Stimulated activated CD4-positive, alpha-beta T cell treated with anti-CD3 and anti-CD28 coated beads, Interleukin-1b, Interleukin-23, amount 100 ng/mL, for 4 hours (primary cell): Measurements from ENCODE around the gene CDC42EP1.
"Not testable (repeated sequence)": the region's sequence is repeated elsewhere in the genome, so short reads cannot be mapped to it uniquely, and the experiment has no call there.

Experiments used
- DNase-seq, 2 donors: peaks; one replicate each; pipeline ENCODE4 v3.0.0-alpha.2; 2020; ENCODE audit warnings: low read depth in 2 of 2

The CDC42EP1 gene, protein sequence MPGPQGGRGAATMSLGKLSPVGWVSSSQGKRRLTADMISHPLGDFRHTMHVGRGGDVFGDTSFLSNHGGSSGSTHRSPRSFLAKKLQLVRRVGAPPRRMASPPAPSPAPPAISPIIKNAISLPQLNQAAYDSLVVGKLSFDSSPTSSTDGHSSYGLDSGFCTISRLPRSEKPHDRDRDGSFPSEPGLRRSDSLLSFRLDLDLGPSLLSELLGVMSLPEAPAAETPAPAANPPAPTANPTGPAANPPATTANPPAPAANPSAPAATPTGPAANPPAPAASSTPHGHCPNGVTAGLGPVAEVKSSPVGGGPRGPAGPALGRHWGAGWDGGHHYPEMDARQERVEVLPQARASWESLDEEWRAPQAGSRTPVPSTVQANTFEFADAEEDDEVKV

GRCh38 chr22:37559901-37560607 lies at the start of gene CDC42EP1:
Gene CDC42EP1, plus strand, starts transcription at chr22:37560480. Its CDS starts 5,870 bp downstream, at chr22:37566350.
- DNase-seq = no peak

GRCh38 chr22:37511395-37512104 lies 48.7 kb upstream of the CDC42EP1 start:
- no peak for DNase-seq

DNA sequence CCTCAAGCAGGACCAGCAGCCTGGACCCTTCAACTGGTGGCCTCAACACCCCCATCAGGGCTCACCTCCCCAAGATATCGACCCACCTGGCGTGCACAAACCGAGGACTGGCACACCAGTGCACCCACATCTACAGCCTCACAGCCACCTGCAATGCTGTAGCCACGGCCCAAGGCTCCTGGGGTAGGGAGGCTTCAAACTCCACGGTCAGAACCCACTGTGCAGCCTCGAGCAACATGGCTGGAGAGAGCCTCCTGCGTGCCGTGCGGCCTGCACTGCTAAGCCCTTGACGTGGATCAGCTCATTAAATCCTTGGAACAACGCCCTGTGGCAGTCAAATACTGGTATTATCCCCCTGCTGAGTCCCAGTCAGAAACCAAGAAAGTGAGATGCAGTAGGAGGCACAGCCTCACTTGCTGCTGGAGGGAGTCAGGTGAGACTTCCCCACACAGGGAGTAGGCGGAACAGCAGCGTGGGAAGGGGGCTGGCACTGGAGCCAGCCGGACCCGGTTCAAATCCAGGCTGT lies 45.7 kb upstream of the CDC42EP1 start:
- no peak for DNase-seq

GRCh38 chr22:37515901-37516300 lies 44.4 kb upstream of the CDC42EP1 start:
- no peak for DNase-seq

DNA sequence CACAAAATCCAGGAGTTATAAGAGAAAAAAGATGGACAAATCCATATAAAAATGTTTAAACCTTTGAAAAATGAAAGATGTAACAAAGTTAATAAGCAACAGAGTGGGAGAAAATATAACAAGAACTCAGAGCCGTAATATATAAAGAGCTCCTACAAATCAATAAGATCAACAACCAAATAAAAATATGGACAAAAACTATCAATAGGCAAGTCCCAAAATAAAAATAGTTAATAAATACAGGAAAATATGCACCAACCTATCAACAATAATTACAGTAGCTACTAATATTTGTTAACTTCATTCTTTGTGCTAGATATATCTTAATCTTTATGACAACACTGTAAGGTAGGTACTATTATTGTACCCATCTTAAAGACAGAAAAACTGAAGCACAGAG lies 43.8 kb upstream of the CDC42EP1 start:
- no peak for DNase-seq

DNA sequence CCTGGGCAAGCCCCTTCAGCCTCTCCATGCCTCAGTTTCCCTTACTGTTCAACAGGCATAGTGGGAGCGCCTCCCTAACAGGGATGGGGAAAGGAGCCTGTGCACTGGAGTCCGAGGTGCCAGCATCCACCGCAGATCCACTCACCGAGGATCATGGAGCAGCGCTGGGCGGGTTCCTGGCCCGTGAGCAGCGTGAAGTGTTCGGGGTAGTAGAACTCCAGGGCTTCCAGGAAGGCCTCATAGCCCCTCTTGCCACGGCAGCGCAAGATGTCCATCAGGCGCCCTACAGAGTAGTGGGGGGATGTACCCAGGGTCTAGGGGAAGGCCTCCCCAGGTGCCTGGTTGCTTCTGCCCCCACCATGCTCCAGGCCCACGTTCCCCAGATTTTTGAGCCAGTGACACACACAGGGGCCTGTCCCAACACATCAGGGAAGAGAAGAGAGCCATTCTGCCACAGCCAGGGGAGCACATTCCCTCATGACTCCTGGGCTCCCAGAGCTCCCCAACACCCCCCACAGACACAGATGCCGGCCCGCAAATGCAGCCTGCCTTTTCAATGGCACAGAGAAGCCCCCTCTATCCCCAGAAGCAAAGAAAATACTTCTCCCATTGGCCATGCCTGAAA lies 42.3 kb upstream of the CDC42EP1 start:
- DNase-seq = no peak

- no peak for DNase-seq
Observed at GRCh38 chr22:37518509-37519267, 41.6 kb upstream of the CDC42EP1 start.

DNA sequence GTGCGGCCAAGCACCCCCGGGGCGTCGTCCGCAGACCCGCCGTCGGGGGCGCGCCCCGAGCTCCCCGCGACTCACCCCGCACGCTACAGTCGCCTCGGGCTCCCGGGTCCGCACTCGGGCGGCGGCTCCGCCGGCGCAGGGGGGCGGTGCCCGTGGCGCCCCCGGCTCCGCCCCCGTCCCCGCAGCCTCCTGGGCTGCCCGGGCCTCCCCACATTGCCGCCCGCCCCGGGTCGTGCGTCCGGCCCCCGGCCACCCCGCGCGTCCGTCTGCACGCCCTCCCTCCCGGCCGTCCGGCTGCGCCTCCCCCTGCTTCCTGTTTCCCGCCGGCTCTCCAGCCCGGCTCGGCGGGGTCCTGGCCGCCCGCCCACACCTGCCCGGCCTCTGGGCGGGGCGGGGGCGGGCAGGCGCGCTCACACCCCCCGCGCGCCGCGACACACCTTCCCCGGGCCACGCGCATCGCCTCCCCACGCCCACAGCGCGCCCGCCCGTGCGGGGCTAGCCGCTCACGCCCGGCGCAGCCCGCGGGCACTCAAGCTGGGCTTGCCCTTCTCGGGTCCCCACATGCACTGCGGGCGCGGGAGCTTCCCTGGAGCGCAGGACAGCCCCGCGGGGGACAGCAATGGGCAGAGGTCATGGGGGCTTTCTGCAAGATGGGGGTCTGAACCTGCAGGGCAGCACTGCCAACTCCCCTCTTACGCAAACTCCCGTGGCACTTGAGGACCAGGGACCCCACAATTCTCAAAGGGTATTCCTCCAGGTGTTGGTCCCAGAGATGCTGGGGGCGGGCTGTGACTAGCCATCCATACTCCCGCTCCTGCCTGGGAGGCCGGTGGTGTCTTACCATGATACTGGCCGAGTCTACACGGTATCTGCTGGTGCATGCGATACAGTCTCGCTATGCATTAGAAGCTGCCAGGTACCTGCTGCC lies 40.7 kb upstream of the CDC42EP1 start, which contains the start of gene CARD10:
CARD10 (minus strand) TSS at position 148 of the 928 bp plus-strand sequence. CDS start 215 bp downstream, outside the sequence.
- DNase-seq = no peak

DNA sequence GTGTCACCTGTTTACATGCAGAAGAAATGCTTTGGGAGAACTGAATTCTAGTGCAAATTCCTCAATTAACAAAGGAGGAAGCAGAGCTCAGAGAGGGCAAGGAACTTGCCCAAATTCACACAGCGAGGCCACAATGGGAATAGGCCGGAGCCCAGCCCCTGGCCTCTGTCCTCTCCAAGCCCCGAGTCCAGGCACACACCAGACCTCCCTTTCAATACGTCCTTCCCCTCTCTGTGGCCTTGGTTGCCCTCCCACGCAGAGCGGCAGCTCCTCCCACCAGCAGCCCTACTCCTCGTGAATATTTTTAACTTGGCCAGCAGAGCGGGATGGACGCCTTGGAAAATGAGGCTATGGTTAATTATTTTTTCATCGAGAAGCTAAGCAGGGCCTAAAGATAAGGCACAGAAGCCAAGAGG lies 39.5 kb upstream of the CDC42EP1 start:
- no peak for DNase-seq

DNA sequence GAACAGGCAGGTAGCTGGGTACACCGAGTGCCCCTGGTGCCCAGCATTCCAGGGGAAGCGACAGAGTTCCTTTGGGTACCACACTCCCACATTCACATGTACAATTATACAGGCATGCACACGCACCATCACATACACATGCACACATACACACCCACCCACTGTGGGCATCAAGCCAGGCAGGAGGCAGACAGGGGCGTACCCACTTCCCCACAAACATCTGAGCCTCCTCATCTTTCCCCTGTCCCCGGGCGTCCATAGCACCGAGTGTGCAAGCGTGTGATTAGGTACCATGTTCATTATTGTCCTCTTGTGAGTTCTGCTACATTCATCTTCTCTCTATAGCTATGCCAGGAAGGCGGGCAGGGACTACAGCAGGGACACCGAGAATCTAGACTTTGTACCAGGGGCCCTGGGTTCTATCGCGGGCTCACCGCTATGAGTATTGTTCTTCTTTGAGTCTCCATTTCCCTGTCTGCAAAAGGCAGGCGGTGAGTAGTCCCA lies 39.0 kb upstream of the CDC42EP1 start:
- no peak for DNase-seq

DNA sequence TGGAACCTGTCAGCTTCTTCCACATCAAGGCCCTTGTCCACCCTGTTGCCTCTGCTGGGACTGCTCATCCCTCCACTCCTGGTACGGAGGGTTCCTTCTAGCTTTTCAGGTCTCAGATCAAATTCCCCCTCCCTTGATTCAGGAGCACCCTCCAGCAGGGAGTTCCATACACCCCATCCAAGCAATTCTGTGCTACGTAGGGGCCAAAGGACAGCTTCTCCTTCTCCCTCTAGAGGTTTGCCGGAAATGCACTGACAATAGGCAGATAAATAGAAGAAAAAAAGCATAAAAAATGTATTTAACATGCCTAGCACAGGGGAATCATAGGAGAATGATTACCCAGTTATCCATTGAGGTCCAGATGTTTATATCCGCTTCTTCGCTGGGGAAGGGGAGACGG lies 37.8 kb upstream of the CDC42EP1 start:
- no peak for DNase-seq

GRCh38 chr22:37525073-37525745 lies 35.1 kb upstream of the CDC42EP1 start:
- no peak for DNase-seq

DNA sequence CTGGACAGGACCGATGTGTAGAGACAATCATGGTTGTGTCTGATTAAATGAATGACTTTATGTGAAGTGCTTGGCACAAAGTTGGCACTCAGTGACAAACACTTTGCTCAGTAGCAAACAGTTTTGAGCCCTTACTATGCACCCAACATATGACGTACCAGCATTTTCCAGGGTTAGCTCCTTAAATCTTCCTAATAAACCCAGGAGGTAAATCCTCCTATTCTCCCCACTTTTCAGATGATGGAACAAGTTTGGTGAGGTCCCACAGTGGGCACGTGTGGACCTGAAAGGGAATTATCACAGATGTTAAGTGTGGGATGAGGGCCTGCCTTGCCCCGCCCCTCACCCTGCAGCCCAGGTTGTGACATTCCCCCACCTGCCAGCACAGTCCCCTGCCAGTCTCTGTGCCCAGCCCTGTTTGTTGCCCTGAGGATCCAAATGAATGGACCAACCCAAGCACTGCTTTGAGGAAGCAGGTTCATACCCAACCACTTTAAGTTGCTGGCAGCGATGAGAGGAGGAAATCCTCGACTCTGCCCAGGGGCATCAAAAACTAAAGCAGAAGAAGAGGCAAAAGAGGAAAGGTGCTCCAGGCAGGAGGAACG lies 34.4 kb upstream of the CDC42EP1 start:
- no peak for DNase-seq

DNA sequence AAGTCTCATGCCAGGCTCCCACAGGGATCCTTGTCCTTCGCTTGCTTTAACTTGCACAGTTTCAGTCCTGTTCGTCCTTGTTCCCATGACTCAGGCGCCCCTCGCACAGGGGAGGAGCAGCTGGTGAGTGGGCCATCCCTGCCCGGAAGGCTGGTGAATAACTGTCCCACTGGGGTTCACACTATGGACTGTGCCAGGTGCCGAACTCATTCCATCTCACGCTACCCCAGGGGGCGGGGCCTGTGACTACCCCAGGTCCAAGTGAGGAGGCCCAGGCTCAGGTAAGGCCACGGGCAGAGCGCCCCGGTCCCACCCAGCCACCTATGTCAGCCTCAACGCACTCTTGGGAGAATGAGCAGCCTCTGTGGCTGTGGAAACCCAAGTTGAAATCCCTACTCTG lies 33.9 kb upstream of the CDC42EP1 start:
- no peak for DNase-seq

- DNase-seq = not testable (repeated sequence)
Observed at GRCh38 chr22:37527081-37527752, 33.1 kb upstream of the CDC42EP1 start.

DNA sequence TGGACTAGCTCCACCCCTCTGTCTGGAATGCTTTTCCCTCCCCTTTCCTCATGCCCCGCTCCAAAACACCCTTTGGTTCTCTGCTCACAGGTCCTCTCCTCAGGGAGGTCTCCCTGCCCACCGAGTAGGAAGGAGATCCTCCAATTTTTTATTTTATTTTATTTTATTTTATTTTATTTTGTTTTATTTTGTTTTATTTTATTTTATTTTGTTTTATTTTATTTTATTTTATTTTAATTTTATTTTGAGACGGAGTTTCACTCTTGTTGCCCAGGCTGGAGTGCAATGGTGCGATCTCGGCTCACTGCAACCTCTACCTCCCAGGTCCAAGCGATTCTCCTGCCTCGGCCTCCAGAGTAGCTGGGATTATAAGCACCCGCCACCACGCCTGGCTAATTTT lies 32.3 kb upstream of the CDC42EP1 start:
- not testable (repeated sequence) for DNase-seq

GRCh38 chr22:37529652-37530345 lies 30.5 kb upstream of the CDC42EP1 start:
- no peak for DNase-seq
